ENCODE measurements around the gene TXK. TPM values are rescaled to one million over a fixed set of nuclear protein-coding genes. Genes with fewer than 3 reads are reported as not detected.
A peak's percentile ranks its signal among the peaks of the same experiment; 100 is the strongest.
"Not testable (repeated sequence)": the region's sequence is repeated elsewhere in the genome, so short reads cannot be mapped to it uniquely, and the experiment has no call there.

TXK gene
- total and polyA plus RNA-seq, 7 donors: 0.55 to 7.5 (median 0.99) TPM; not detected in 2

DNA sequence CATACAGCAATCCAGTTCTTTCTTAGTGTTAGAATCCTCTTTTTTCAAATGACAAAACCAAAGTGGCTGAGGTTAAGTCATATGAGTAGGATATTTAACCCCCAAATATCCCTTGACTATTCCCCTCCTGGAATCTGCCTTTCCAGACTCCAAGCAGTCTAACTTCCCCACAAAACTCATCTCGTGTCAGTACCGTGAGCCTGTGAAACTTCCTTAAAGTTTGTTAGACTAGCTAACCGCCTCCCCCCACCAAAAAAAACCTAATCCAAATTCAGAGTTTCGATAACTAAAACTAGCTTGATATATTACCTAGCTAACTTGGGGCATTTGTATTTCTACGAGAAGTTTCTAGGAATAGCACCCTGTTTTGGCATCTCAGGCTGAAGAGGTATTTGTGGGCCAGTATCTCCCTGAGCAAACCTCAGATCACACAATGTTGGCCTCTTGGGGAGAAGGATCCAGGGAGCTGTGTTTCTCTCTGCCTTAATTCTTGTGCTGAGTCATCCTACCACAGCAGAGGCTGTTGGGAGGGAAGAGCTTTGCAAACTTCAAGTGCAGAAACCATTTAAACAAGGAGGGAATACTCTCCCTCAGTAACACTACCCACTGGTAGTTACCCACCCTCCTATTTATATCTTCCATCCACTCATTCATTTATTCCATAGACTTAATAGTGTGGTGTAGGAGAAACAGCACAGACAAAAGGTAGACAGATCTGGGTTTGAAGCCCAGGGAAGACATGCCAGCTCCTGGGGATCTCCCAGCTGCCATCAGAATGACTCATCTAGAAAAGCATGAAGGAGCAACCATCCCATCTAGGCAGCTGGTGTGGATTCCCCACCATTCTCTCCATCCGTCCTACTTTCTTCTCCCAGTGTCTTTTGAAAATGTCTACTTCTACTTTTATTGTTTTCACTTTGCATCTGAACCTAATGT lies 39.3 kb upstream of the TXK start:
- TF ChIP-seq POLR2A (IDR thresholded peaks at IDR 0.05): no peak
- no peak for TF ChIP-seq EP300 (IDR thresholded peaks at IDR 0.05)
- TF ChIP-seq, protein P1, sequence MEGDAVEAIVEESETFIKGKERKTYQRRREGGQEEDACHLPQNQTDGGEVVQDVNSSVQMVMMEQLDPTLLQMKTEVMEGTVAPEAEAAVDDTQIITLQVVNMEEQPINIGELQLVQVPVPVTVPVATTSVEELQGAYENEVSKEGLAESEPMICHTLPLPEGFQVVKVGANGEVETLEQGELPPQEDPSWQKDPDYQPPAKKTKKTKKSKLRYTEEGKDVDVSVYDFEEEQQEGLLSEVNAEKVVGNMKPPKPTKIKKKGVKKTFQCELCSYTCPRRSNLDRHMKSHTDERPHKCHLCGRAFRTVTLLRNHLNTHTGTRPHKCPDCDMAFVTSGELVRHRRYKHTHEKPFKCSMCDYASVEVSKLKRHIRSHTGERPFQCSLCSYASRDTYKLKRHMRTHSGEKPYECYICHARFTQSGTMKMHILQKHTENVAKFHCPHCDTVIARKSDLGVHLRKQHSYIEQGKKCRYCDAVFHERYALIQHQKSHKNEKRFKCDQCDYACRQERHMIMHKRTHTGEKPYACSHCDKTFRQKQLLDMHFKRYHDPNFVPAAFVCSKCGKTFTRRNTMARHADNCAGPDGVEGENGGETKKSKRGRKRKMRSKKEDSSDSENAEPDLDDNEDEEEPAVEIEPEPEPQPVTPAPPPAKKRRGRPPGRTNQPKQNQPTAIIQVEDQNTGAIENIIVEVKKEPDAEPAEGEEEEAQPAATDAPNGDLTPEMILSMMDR (IDR thresholded peaks at IDR 0.05): no peak
- TF ChIP-seq POLR2AphosphoS5 (IDR thresholded peaks at IDR 0.05): no peak
- Histone ChIP-seq H3K4me1 (no peaks in the 10 kb centered on the region), H3K36me3 (no peaks in the 10 kb centered on the region), H3K4me3 (no peak overlapping the region), H3K27ac (peak overlapping the region in 1 of 4 donors; percentile 41), H3K27me3 (no peaks in the 10 kb centered on the region), H3K9me3 (no peaks in the 10 kb centered on the region)
- intact Hi-C loops (cut with DNase I): no loop called here
- no peak for DNase-seq
- WGBS, 2 donors: 75 to 80% methylated on average over 6 of the region's 6 CpGs

DNA sequence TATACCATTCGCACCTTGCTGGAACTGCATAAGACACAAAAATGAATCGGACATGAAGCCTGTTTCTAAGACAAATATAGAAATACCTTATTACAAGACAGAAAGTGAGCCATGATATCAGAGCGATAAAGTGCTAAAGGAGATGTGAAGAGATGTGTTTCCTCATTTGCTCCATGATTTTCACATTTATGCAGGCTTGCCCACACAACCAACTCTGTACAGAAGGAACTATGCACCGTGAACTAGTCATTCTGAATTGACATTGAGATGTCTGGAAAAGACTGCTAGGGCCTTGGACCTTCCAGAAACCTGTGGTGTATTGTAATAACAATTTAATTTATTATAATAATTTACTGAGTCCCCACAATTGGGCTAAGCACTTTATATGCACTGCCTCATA lies 38.6 kb upstream of the TXK start:
- H3K9me3 ChIP-seq: no peaks in the 10 kb centered on the region
- H3K27me3 ChIP-seq: no peaks in the 10 kb centered on the region
- no peak for DNase-seq
- H3K36me3 ChIP-seq: no peaks in the 10 kb centered on the region
- WGBS, 2 donors: 73 to 86% methylated on average over 4 of the region's 4 CpGs
- intact Hi-C loops (cut with DNase I): no loop called here
- H3K4me3 ChIP-seq: no peak overlapping the region
- no peaks in the 10 kb centered on the region for H3K4me1 ChIP-seq
- no peak for TF ChIP-seq EP300 (IDR thresholded peaks at IDR 0.05)
- TF ChIP-seq, protein P1 (IDR thresholded peaks at IDR 0.05): no peak
- no peak for TF ChIP-seq POLR2AphosphoS5 (IDR thresholded peaks at IDR 0.05)
- TF ChIP-seq POLR2A (IDR thresholded peaks at IDR 0.05): no peak
- no peak overlapping the region for H3K27ac ChIP-seq

DNA sequence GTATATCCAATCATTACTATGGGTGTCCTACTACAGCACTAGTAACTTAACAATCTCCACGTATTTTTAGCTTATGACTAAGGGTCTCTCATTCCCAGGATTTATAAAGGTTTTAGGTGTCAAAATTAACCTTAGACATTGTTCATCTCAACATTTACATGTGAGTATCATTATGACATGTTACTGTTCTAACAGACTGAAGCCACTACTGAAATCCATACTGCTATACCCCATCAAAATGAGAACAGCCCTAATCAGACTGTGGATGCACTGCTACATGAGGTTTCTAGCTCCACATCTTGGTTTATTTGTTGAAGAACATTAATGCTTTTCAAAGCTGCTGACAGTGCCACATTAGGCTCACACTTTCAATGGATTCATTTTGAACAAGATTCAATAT lies 35.6 kb upstream of the TXK start:
- DNase-seq: no peak
- Histone ChIP-seq H3K4me1 (no peaks in the 10 kb centered on the region), H3K4me3 (no peak overlapping the region), H3K27me3 (no peaks in the 10 kb centered on the region), H3K36me3 (no peaks in the 10 kb centered on the region), H3K27ac (no peak overlapping the region), H3K9me3 (no peaks in the 10 kb centered on the region)
- intact Hi-C loops (cut with DNase I): no loop called here
- WGBS, 2 donors: 0 to 44% methylated on average over 1 of the region's 1 CpG
- TF ChIP-seq, protein P1 (IDR thresholded peaks at IDR 0.05): no peak
- no peak for TF ChIP-seq POLR2A (IDR thresholded peaks at IDR 0.05)
- TF ChIP-seq POLR2AphosphoS5 (IDR thresholded peaks at IDR 0.05): no peak
- TF ChIP-seq EP300 (IDR thresholded peaks at IDR 0.05): no peak

DNA sequence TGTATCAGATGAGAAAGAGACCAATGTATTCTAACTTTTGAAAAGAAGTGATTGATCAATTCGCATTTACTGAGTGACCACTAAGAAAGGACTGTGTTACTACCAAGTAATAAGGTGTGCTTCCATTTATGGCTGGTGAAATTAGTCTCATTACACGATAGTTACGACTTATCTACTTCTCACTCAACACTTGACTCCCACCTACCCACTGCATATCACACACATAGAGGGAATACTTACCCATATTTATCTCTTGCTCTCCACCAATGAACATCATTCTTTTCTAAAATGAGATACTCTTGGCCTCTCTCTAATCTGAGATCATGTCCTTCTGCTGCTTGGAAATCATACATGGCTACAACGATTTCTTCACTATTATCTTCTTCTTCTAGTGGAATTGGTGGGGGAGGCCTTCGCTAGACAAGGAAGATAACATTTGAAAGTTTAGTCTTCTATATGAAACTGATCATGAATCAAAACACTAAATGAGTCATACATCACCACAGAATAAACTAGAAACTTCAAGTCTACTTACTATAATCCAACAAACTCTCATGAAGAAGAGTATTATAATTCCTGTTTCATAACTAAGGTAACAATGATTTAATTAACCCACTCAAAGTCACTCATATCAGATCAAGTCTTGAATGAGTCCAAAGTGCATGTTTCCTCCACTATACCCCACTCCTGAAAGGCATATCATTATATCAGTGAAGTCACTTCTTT lies 33.7 kb upstream of the TXK start:
- Histone ChIP-seq H3K27me3 (no peaks in the 10 kb centered on the region), H3K4me1 (no peaks in the 10 kb centered on the region), H3K27ac (no peak overlapping the region), H3K36me3 (no peaks in the 10 kb centered on the region), H3K9me3 (no peaks in the 10 kb centered on the region), H3K4me3 (no peak overlapping the region)
- DNase-seq: no peak
- no peak for TF ChIP-seq POLR2AphosphoS5 (IDR thresholded peaks at IDR 0.05)
- WGBS, 2 donors: 73 to 79% methylated on average over 5 of the region's 5 CpGs
- intact Hi-C loops (cut with DNase I): no loop called here

DNA sequence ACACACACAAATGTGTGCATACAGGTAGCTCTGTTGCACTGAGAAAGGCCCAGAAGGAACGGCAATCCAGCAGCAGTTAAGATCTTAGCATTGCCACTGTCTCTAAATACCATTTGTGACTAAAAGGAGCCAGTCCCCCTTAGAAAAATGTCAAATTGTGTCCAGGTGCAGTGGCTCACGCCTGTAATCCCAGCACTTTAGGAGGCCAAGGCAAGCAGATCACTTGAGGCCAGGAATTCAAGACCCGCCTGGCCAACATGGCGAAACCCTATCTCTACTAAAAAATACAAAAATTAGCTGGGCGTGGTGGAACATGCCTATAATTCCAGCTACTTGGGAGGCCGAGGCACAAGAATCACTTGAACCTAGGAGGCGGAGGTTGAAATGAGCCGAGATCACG lies 30.5 kb upstream of the TXK start:
- 95 to 96% methylated on average over 9 of the region's 9 CpGs for WGBS, 2 donors
- intact Hi-C loops (cut with DNase I); H3K9me3 ChIP-seq; H3K27me3 ChIP-seq; H3K36me3 ChIP-seq; H3K4me3 ChIP-seq; H3K27ac ChIP-seq; H3K4me1 ChIP-seq; DNase-seq: not testable (repeated sequence)
